K562 (cell line): ENCODE data around the gene UNC80. TPM values are rescaled to one million over a fixed set of nuclear protein-coding genes. Genes with fewer than 3 reads are reported as not detected.

ENCODE experiments used
- ATAC-seq: fragments of 200-7000 bp; cut with Tn5 transposase; 3 replicates; pipeline ENCODE4 v1.9.1; 2020; ENCODE audit warnings: moderate library complexity
- BruUV-seq: library from RNA; stranded (reverse); fragments of 400-500 nt; replicated peaks from 2 replicates; lab custom pipeline; 2021; lab: Mats Ljungman, UMichigan
- CTCF ChIA-PET: fragments of 300-600 bp; formaldehyde crosslinking; extraction: SDS; loops from one replicate; lab custom pipeline; 2021; ENCODE audit warnings: low intra/inter-chr PET ratio; lab: Yijun Ruan, JAX
- POLR2A ChIA-PET: fragments of 300-600, 350-650 bp; sonication (Branson Sonifier 250); formaldehyde crosslinking; extraction: SDS; loops from one replicate; lab custom pipeline; 2021; ENCODE audit warnings: antibody characterized with exemption, inconsistent platforms; lab: Yijun Ruan, JAX
- DNase-seq, 4 experiments: peaks; one replicate each; pipeline versions ENCODE4 v3.0.0 to v3.0.0-alpha.2; 2011 to 2018; ENCODE audit warnings: low spot score in 3 of 4, mixed read lengths in 3 of 4; ENCODE audit errors: extremely low read depth in 1 of 4
- FAIRE-seq: peaks from 2 replicates; lab custom pipeline; 2011; peaks lifted over from hg19 to GRCh38; lab: Jason Lieb, UNC
- H2AFZ ChIP-seq: 2 replicates; pipeline ENCODE4 v1.6.0; 2011; ENCODE audit warnings: low read depth, low read length, control low read depth, inconsistent platforms
- H3K27ac ChIP-seq: fragments of 200-600 bp; 3 replicates; pipeline ENCODE4 v1.8.0; 2011; ENCODE audit warnings: low read depth, mild to moderate bottlenecking, control low read depth, inconsistent platforms, low read length, moderate library complexity, mixed read lengths; ENCODE audit errors: extremely low read depth
- H3K27me3 ChIP-seq, 2 experiments: fragments of 300-600 bp in 1 of 2; 2 replicates in 1 of 2; 3 replicates in 1 of 2; pipeline versions ENCODE4 v1.6.0 to v1.8.0; 2011; ENCODE audit warnings: inconsistent platforms in 2 of 2, low read length in 2 of 2, mild to moderate bottlenecking in 1 of 2, mixed read lengths in 1 of 2, moderate library complexity in 1 of 2; ENCODE audit not compliant: control insufficient read depth in 2 of 2, insufficient read depth in 2 of 2
- H3K36me3 ChIP-seq: fragments of 300-600 bp; 3 replicates; pipeline ENCODE4 v1.8.0; 2011; ENCODE audit warnings: mild to moderate bottlenecking, low read length, inconsistent platforms; ENCODE audit not compliant: control insufficient read depth, insufficient read depth
- H3K4me1 ChIP-seq, 2 experiments: fragments of 200-600 bp in 1 of 2; replicated peaks in 1 of 2; 2 replicates in 1 of 2; 3 replicates in 1 of 2; pipeline versions ENCODE4 v1.5.1 to v1.8.0; 2011; ENCODE audit warnings: inconsistent platforms in 2 of 2, low read length in 2 of 2, mild to moderate bottlenecking in 1 of 2, mixed read lengths in 1 of 2, moderate library complexity in 1 of 2; ENCODE audit not compliant: control insufficient read depth in 2 of 2, insufficient read depth in 2 of 2
- H3K4me2 ChIP-seq: 2 replicates; pipeline ENCODE4 v1.6.1; 2011; ENCODE audit warnings: low read length, control low read depth, inconsistent platforms, mixed read lengths; ENCODE audit not compliant: insufficient read depth
- H3K4me3 ChIP-seq: fragments of 200-600 bp; sonication (generic), shearing (Covaris generic); 2 replicates; pipeline ENCODE4 v1.5.1; 2016; ENCODE audit warnings: control low read depth, inconsistent platforms
- H3K79me2 ChIP-seq: fragments of 200-600 bp; 3 replicates; pipeline ENCODE4 v1.8.0; 2011; ENCODE audit warnings: low read length, inconsistent platforms; ENCODE audit not compliant: control insufficient read depth, insufficient read depth
- H3K9ac ChIP-seq, 2 experiments: 2 replicates each; pipeline versions ENCODE4 v1.6.0 to v1.6.1; 2011; ENCODE audit warnings: low read depth in 2 of 2, low read length in 2 of 2, control low read depth in 1 of 2, inconsistent platforms in 1 of 2, mild to moderate bottlenecking in 1 of 2, mixed read lengths in 1 of 2; ENCODE audit not compliant: insufficient read depth in 1 of 2
- H3K9me1 ChIP-seq: one replicate; pipeline ENCODE4 v1.6.0; 2011; ENCODE audit warnings: inconsistent platforms, mild to moderate bottlenecking, low read length, moderate library complexity; ENCODE audit not compliant: control insufficient read depth, insufficient read depth
- H3K9me3 ChIP-seq: replicated peaks from 2 replicates; pipeline ENCODE4 v1.5.1; 2011; ENCODE audit warnings: low read depth, low read length, inconsistent platforms; ENCODE audit not compliant: control insufficient read depth, insufficient read depth
- H4K20me1 ChIP-seq: replicated peaks from 2 replicates; pipeline ENCODE4 v1.6.1; 2011; ENCODE audit warnings: low read length, inconsistent platforms, mixed read lengths; ENCODE audit not compliant: control insufficient read depth, insufficient read depth
- BCLAF1 ChIP-seq, 2 experiments: fragments of 450-650 bp in 1 of 2; IDR thresholded peaks; 2 replicates each; pipeline ENCODE4 v1.6.1; 2011 to 2017; ENCODE audit warnings: low read depth in 2 of 2, antibody characterized with exemption in 1 of 2, borderline replicate concordance in 1 of 2, low read length in 1 of 2, mild to moderate bottlenecking in 1 of 2, mixed read lengths in 1 of 2; ENCODE audit not compliant: control insufficient read depth in 1 of 2
- HNRNPL ChIP-seq: fragments of 200-400 bp; formaldehyde crosslinking; IDR thresholded peaks from 2 replicates; pipeline ENCODE4 v1.6.1; 2017; ENCODE audit warnings: low read depth, mild to moderate bottlenecking, low read length
- NFIC ChIP-seq: fragments of 450-650 bp; IDR thresholded peaks from 2 replicates; pipeline ENCODE4 v1.6.1; 2017; ENCODE audit warnings: mild to moderate bottlenecking, inconsistent platforms
- NKRF ChIP-seq: fragments of 450-650 bp; IDR thresholded peaks from 2 replicates; pipeline ENCODE4 v1.6.1; 2016; ENCODE audit warnings: borderline replicate concordance
- NR3C1 ChIP-seq: sonication (generic); formaldehyde crosslinking; IDR thresholded peaks from 2 replicates; pipeline ENCODE4 v1.8.1; 2022; ENCODE audit warnings: missing genetic modification reagents
- NUFIP1 ChIP-seq: fragments of 450-650 bp; IDR thresholded peaks from 2 replicates; pipeline ENCODE4 v1.6.1; 2018; ENCODE audit not compliant: partially characterized antibody
- RAD51 ChIP-seq: fragments of 450-650 bp; IDR thresholded peaks from 2 replicates; pipeline ENCODE4 v1.7.1; 2016; ENCODE audit warnings: low read depth, mild to moderate bottlenecking, borderline replicate concordance
- RBBP5 ChIP-seq: fragments of 200-600 bp; sonication (generic); IDR thresholded peaks from 2 replicates; pipeline ENCODE4 v1.6.1; 2012; ENCODE audit warnings: borderline replicate concordance, mild to moderate bottlenecking, low read length, control low read depth, inconsistent platforms; ENCODE audit not compliant: insufficient read depth, poor library complexity, severe bottlenecking
- TEAD2 ChIP-seq: fragments of 450-650 bp; IDR thresholded peaks from 2 replicates; pipeline ENCODE4 v1.6.1; 2016; ENCODE audit warnings: missing genetic modification characterization, control low read depth, missing compliant biosample characterization
- ZNF253 ChIP-seq: fragments of 250-450 bp; sonication (Bioruptor Pico); conservative IDR thresholded peaks from 2 replicates; pipeline ENCODE4 v1.6.1; 2021; ENCODE audit warnings: mild to moderate bottlenecking
- WGBS: fragments of 100-300 bp; shearing (Covaris generic); methylation state at CpG from one replicate; pipeline ENCODE4 v1.1.6; 2016; ENCODE audit warnings: low coverage, mixed read lengths; ENCODE audit not compliant: insufficient coverage; ENCODE audit errors: missing lambda C conversion rate; 5-methylcytosine and 5-hydroxymethylcytosine counted together
- in situ Hi-C: fragments of 300-500 bp; cut with MboI; formaldehyde crosslinking; loops from 4 replicates; pipeline ENCODE4 v1.15.0; 2018; ENCODE audit warnings: inconsistent platforms, mixed read lengths
- intact Hi-C: fragments of 100-400 bp; cut with micrococcal nuclease; formaldehyde crosslinking; loops from 2 replicates; pipeline ENCODE4 v1.14.2; 2022
- polyA plus RNA-seq, 8 experiments: library from polyadenylated mRNA; depleted of rRNA in 4 of 8; stranded (reverse) in 5 of 8; unstranded in 3 of 8; fragments of >200 nt; fragmentation: Nextera tagmentation in 2 of 8; fragmentation: Illumina TruSeq in 1 of 8; extraction: Ambion mirVana in 2 of 8; extraction: Trizol in 1 of 8; gene quantifications; 2 replicates each; pipeline versions ENCODE4 v1.2.1 to v1.2.3, GENCODE V29; 2011 to 2014; ENCODE audit warnings: inconsistent platforms in 1 of 8, missing spikeins in 1 of 8
- total RNA-seq, 7 experiments: library from RNA; depleted of rRNA in 6 of 7; stranded (reverse); fragments of >200 nt in 6 of 7; fragmentation: Illumina TruSeq in 2 of 7; extraction: Trizol in 2 of 7; gene quantifications; 2 replicates each; pipeline versions ENCODE4 v1.2.1 to v1.2.3, GENCODE V29; 2011 to 2021; ENCODE audit warnings: low replicate concordance in 1 of 7

Gene UNC80
- total and polyA plus RNA-seq, 9 of the 15 experiments (the other 6 are each of a cell fraction or from before 2014, with no cell fraction given): under 0.01 to 0.04 (median 0.01) TPM; not detected in 5

GRCh38 chr2:209970271-209970670 is 198.6 kb downstream of the UNC80 start (continued):
- TF ChIP-seq BCLAF1 (IDR thresholded peaks at IDR 0.05; ENCODE audit: borderline replicate concordance in 1 of 2, control insufficient read depth in 1 of 2, low read depth in 2 of 2, low read length in 1 of 2) (no peak), NKRF (no peak)

- ATAC-seq: no peak
- Histone ChIP-seq H3K27ac (no peak overlapping the region), H3K9ac (no peak overlapping the region), H3K9me3 (no peaks in the 10 kb centered on the region), H3K27me3 (no peaks in the 10 kb centered on the region), H3K4me1 (no peaks in the 10 kb centered on the region), H3K36me3 (no peaks in the 10 kb centered on the region), H3K9me1 (no peaks in the 10 kb centered on the region), H4K20me1 (no peaks in the 10 kb centered on the region), H3K4me3 (no peak overlapping the region), H2AFZ (no peak overlapping the region), H3K4me2 (no peak overlapping the region), H3K79me2 (no peaks in the 10 kb centered on the region)
- TF ChIP-seq NR3C1 (CRISPR knock-in tag): no peak
- TF ChIP-seq NFIC: no peak
- no peak for TF ChIP-seq TEAD2 (tag)
- TF ChIP-seq RAD51: no peak
- no peak for TF ChIP-seq NUFIP1
- TF ChIP-seq RBBP5: no peak
- no peak for TF ChIP-seq HNRNPL
- TF ChIP-seq ZNF253 (CRISPR knock-in tag): no peak
- DNase-seq: no peak
- in situ Hi-C loops (no loop called here), intact Hi-C loops (no loop called here)
- ChIA-PET POLR2A (interaction anchor here (0.8 kb wide), 1 partner anchor 13 kb away, joined by 3 read pairs; no protein-coding TSS in a partner anchor), CTCF (no interaction called here)
- no TSS peak for BruUV-seq
- 4% methylated on average over 4 of the region's 4 CpGs for WGBS
- FAIRE-seq: no peak
Observed at GRCh38 chr2:209970711-209971110, 199.1 kb downstream of the UNC80 start.
